Measurements from ENCODE around the gene POTEC.
"Not testable (repeated sequence)": the region's sequence is repeated elsewhere in the genome, so short reads cannot be mapped to it uniquely, and the experiment has no call there.

POTEC gene

DNA sequence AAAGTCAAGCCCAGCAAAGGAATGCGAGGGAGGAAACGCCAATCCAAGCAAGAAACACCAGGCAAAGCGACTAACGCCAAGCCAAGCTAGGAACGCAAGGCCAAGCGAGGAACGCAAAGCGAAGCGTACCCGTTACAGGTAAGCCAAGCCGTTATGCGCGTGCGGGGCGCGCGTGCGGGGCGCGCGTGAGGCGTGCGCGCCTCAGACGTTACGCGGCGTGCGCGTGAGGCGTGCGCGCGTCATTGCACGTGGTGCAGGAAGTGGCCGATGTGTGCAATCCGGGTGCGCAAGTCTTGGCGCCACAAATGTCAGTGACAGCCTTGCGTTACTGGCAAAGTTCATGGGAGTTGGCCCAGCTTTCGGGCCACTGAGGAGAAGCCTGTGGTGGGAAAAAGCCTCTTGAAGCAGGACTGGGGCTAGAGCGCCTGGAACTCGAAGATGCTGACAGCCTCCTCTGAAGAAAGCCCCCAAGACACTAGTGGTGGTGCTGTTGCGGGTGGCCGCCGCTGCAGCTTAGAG lies at the start of gene POTEC:
TSS of gene POTEC (minus strand) at position 155 of the 519 bp plus-strand sequence. CDS start 454 bp downstream, outside the sequence.
- H2AFZ ChIP-seq (ENCODE audit: low read length); H3K79me2 ChIP-seq (ENCODE audit: low read length); H3K4me2 ChIP-seq (ENCODE audit: low read depth, low read length); H3K27ac ChIP-seq (ENCODE audit: low read length); H3K27me3 ChIP-seq (replicated peaks; ENCODE audit: insufficient read depth, low read length); H3K36me3 ChIP-seq (replicated peaks; ENCODE audit: insufficient read depth, low read length); H3K9ac ChIP-seq (ENCODE audit: low read length); H3K4me3 ChIP-seq (ENCODE audit: low read length); H3K9me3 ChIP-seq (replicated peaks; ENCODE audit: insufficient read depth, low read length); H3F3A ChIP-seq (ENCODE audit: insufficient read depth, low read length); H3K9me2 ChIP-seq (replicated peaks; ENCODE audit: insufficient read depth, low read length); H4K20me1 ChIP-seq (ENCODE audit: insufficient read depth, low read length); DNase-seq; H3K4me1 ChIP-seq (ENCODE audit: low read length): not testable (repeated sequence)

GRCh38 chr18:14577971-14578370 lies 34.6 kb upstream of the POTEC start:
- no peaks in the 10 kb centered on the region for H3K4me1 ChIP-seq (ENCODE audit: low read length)
- H3K9me2 ChIP-seq (replicated peaks; ENCODE audit: insufficient read depth, low read length) = no peaks in the 10 kb centered on the region
- no peak overlapping the region for H3K9ac ChIP-seq (ENCODE audit: low read length)
- no peak overlapping the region for H3K27ac ChIP-seq (ENCODE audit: low read length)
- H3K27me3 ChIP-seq (replicated peaks; ENCODE audit: insufficient read depth, low read length) = no peaks in the 10 kb centered on the region
- DNase-seq = no peak
- no peaks in the 10 kb centered on the region for H3K36me3 ChIP-seq (replicated peaks; ENCODE audit: insufficient read depth, low read length)
- H4K20me1 ChIP-seq (ENCODE audit: insufficient read depth, low read length) = no peaks in the 10 kb centered on the region
- no peaks in the 10 kb centered on the region for H3K79me2 ChIP-seq (ENCODE audit: low read length)
- no peak overlapping the region for H2AFZ ChIP-seq (ENCODE audit: low read length)
- H3K9me3 ChIP-seq (replicated peaks; ENCODE audit: insufficient read depth, low read length) = no peaks in the 10 kb centered on the region
- H3K4me3 ChIP-seq (ENCODE audit: low read length) = no peak overlapping the region
- H3F3A ChIP-seq (ENCODE audit: insufficient read depth, low read length) = no peaks in the 10 kb centered on the region
- TF ChIP-seq CTCF (IDR thresholded peaks at IDR 0.05; ENCODE audit: low read length) (no peak), EZH2 (optimal IDR thresholded peaks at IDR 0.05; ENCODE audit: low read depth, low read length) (no peak), EZH2phosphoT487 (IDR thresholded peaks at IDR 0.05; ENCODE audit: low read length) (no peak)
- H3K4me2 ChIP-seq (ENCODE audit: low read depth, low read length) = no peak overlapping the region

GRCh38 chr18:14559502-14559901 lies 16.1 kb upstream of the POTEC start:
- not testable (repeated sequence) for H3K4me2 ChIP-seq (ENCODE audit: low read depth, low read length); H3K27ac ChIP-seq (ENCODE audit: low read length); H3K9ac ChIP-seq (ENCODE audit: low read length); H3K4me3 ChIP-seq (ENCODE audit: low read length); H3K36me3 ChIP-seq (replicated peaks; ENCODE audit: insufficient read depth, low read length); H3K79me2 ChIP-seq (ENCODE audit: low read length); H3K9me3 ChIP-seq (replicated peaks; ENCODE audit: insufficient read depth, low read length); DNase-seq; H3K9me2 ChIP-seq (replicated peaks; ENCODE audit: insufficient read depth, low read length); H3K4me1 ChIP-seq (ENCODE audit: low read length); H3F3A ChIP-seq (ENCODE audit: insufficient read depth, low read length); H2AFZ ChIP-seq (ENCODE audit: low read length); H4K20me1 ChIP-seq (ENCODE audit: insufficient read depth, low read length); H3K27me3 ChIP-seq (replicated peaks; ENCODE audit: insufficient read depth, low read length)

GRCh38 chr18:14531659-14532058 lies 11.7 kb downstream of the POTEC start:
- H3K4me2 ChIP-seq (ENCODE audit: low read depth, low read length); H3K27ac ChIP-seq (ENCODE audit: low read length); H3K36me3 ChIP-seq (replicated peaks; ENCODE audit: insufficient read depth, low read length); H3K9me3 ChIP-seq (replicated peaks; ENCODE audit: insufficient read depth, low read length); H4K20me1 ChIP-seq (ENCODE audit: insufficient read depth, low read length); H3K9me2 ChIP-seq (replicated peaks; ENCODE audit: insufficient read depth, low read length); H3F3A ChIP-seq (ENCODE audit: insufficient read depth, low read length); H3K27me3 ChIP-seq (replicated peaks; ENCODE audit: insufficient read depth, low read length); DNase-seq; H3K4me1 ChIP-seq (ENCODE audit: low read length); H3K4me3 ChIP-seq (ENCODE audit: low read length); H2AFZ ChIP-seq (ENCODE audit: low read length); H3K79me2 ChIP-seq (ENCODE audit: low read length); H3K9ac ChIP-seq (ENCODE audit: low read length): not testable (repeated sequence)

DNA sequence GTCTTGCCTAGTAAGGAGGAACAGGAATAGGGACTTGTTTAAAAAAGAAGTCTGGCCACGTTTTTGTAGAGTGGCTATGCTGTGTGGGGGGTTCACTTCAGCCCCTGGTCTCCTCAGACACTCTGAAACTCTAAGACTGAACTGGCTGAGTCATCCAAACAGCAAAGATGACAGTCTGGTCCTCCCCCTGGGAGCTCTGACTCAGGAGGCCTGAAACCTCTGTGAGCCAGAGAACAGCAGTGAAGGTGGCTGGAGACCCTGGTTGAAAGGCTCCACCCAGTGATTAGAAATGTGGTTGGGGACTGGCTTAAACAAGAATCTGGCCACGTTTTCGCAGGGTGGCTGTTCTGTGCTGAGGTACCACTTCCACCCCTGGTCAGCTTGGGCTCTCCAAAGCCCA lies 32.7 kb downstream of the POTEC start:
- not testable (repeated sequence) for H3K9me2 ChIP-seq (replicated peaks; ENCODE audit: insufficient read depth, low read length); H3K27me3 ChIP-seq (replicated peaks; ENCODE audit: insufficient read depth, low read length); H3K36me3 ChIP-seq (replicated peaks; ENCODE audit: insufficient read depth, low read length); H3K27ac ChIP-seq (ENCODE audit: low read length); H2AFZ ChIP-seq (ENCODE audit: low read length); DNase-seq; H3K4me1 ChIP-seq (ENCODE audit: low read length); H3K4me3 ChIP-seq (ENCODE audit: low read length); H3F3A ChIP-seq (ENCODE audit: insufficient read depth, low read length); H3K4me2 ChIP-seq (ENCODE audit: low read depth, low read length); H3K9me3 ChIP-seq (replicated peaks; ENCODE audit: insufficient read depth, low read length); H3K9ac ChIP-seq (ENCODE audit: low read length); H4K20me1 ChIP-seq (ENCODE audit: insufficient read depth, low read length); H3K79me2 ChIP-seq (ENCODE audit: low read length)

DNA sequence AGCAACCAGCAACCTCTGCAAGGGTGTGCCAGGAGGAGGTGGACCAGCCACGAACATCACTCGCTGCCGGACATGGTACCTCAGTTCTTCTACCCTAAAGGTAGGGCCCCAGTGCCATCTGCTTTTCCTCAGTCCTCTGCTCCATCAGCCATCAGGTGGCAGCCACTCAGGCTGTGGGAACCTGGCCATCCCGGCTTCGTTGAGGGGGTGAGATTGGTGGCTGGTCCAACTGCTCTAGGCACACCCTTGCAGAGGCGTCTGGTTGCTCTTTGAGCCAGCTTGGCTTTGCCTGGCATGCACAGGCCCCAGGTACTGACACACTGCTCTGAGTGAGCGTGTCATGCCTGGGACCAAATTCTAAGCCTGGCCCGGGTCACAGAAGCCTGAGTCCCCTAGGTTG lies 39.7 kb downstream of the POTEC start:
- H3K4me1 ChIP-seq (ENCODE audit: low read length); H3K4me3 ChIP-seq (ENCODE audit: low read length); H3K4me2 ChIP-seq (ENCODE audit: low read depth, low read length); H3K9me3 ChIP-seq (replicated peaks; ENCODE audit: insufficient read depth, low read length); H3K27me3 ChIP-seq (replicated peaks; ENCODE audit: insufficient read depth, low read length); H3K79me2 ChIP-seq (ENCODE audit: low read length); H3K9me2 ChIP-seq (replicated peaks; ENCODE audit: insufficient read depth, low read length); H3K9ac ChIP-seq (ENCODE audit: low read length); H3K27ac ChIP-seq (ENCODE audit: low read length); H3K36me3 ChIP-seq (replicated peaks; ENCODE audit: insufficient read depth, low read length); H4K20me1 ChIP-seq (ENCODE audit: insufficient read depth, low read length); H2AFZ ChIP-seq (ENCODE audit: low read length); DNase-seq; H3F3A ChIP-seq (ENCODE audit: insufficient read depth, low read length): not testable (repeated sequence)

DNA sequence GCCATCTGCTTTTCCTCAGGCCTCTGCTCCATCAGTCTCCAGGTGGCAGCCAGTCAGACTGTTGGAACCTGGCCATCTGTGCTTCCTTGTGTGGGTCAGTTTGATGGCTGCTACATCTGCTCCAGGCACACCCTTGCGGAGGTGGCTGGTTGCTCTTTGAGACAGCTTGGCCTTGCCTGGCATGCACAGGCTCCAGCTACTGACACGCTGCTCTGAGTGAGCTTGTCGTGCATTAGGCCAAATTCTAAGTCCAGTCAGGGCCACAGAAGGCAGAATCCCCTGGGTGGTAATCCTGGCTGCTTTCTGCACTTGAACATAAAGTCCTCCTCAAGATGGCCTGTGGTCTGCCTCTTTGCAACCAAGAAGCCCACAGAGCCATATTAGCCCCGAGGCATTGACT lies 41.5 kb downstream of the POTEC start:
- not testable (repeated sequence) for H3K4me3 ChIP-seq (ENCODE audit: low read length); H2AFZ ChIP-seq (ENCODE audit: low read length); H3K9ac ChIP-seq (ENCODE audit: low read length); H3K4me2 ChIP-seq (ENCODE audit: low read depth, low read length); H4K20me1 ChIP-seq (ENCODE audit: insufficient read depth, low read length); H3K9me2 ChIP-seq (replicated peaks; ENCODE audit: insufficient read depth, low read length); DNase-seq; H3F3A ChIP-seq (ENCODE audit: insufficient read depth, low read length); H3K9me3 ChIP-seq (replicated peaks; ENCODE audit: insufficient read depth, low read length); H3K27ac ChIP-seq (ENCODE audit: low read length); H3K79me2 ChIP-seq (ENCODE audit: low read length); H3K36me3 ChIP-seq (replicated peaks; ENCODE audit: insufficient read depth, low read length); H3K4me1 ChIP-seq (ENCODE audit: low read length); H3K27me3 ChIP-seq (replicated peaks; ENCODE audit: insufficient read depth, low read length)
